Endodermal cell (in vitro differentiated cells): Measurements from ENCODE around the gene FBXL5. TPM values are rescaled to one million over a fixed set of nuclear protein-coding genes. Genes with fewer than 3 reads are reported as not detected.

Experiments
- DNase-seq: peaks from one replicate; pipeline ENCODE4 v3.0.0-alpha.2; 2017
- H3K27ac ChIP-seq: 2 replicates; pipeline ENCODE4 v1.5.1; 2013; ENCODE audit warnings: mild to moderate bottlenecking, low read depth, low read length, moderate library complexity
- H3K27me3 ChIP-seq: 2 replicates; pipeline ENCODE4 v1.6.1; 2013; ENCODE audit warnings: mild to moderate bottlenecking, low read length, moderate library complexity; ENCODE audit not compliant: insufficient read depth, control insufficient read depth, poor library complexity, severe bottlenecking
- H3K36me3 ChIP-seq: 2 replicates; pipeline ENCODE4 v1.7.0; 2013; ENCODE audit warnings: mild to moderate bottlenecking, low read length, moderate library complexity; ENCODE audit not compliant: control insufficient read depth, insufficient read depth
- H3K4me1 ChIP-seq: one replicate; pipeline ENCODE4 v1.7.0; 2013; ENCODE audit warnings: low read length; ENCODE audit not compliant: control insufficient read depth, insufficient read depth
- H3K4me3 ChIP-seq: 2 replicates; pipeline ENCODE4 v1.5.1; 2013; ENCODE audit warnings: mild to moderate bottlenecking, low read length, moderate library complexity
- H3K9ac ChIP-seq: 2 replicates; pipeline ENCODE4 v1.6.1; 2013; ENCODE audit warnings: mild to moderate bottlenecking, low read length, moderate library complexity; ENCODE audit not compliant: poor library complexity, severe bottlenecking; ENCODE audit errors: extremely low read depth
- H3K9me3 ChIP-seq: 2 replicates; pipeline ENCODE4 v1.6.1; 2013; ENCODE audit warnings: mild to moderate bottlenecking, low read length, moderate library complexity; ENCODE audit not compliant: control insufficient read depth
- H3K27ac Mint-ChIP-seq: 2 replicates; pipeline ENCODE4 v1.8.0; 2020; ENCODE audit warnings: mixed read lengths
- H3K27me3 Mint-ChIP-seq: 2 replicates; pipeline ENCODE4 v1.8.0; 2021; ENCODE audit warnings: mild to moderate bottlenecking, mixed read lengths; ENCODE audit not compliant: insufficient read depth
- H3K36me3 Mint-ChIP-seq: 2 replicates; pipeline ENCODE4 v1.8.0; 2020; ENCODE audit warnings: low read depth, mixed read lengths
- H3K4me1 Mint-ChIP-seq: 2 replicates; pipeline ENCODE4 v1.8.0; 2020; ENCODE audit warnings: mixed read lengths
- H3K4me3 Mint-ChIP-seq: 2 replicates; pipeline ENCODE4 v1.8.0; 2020; ENCODE audit warnings: mild to moderate bottlenecking, moderate library complexity, mixed read lengths
- H3K9me3 Mint-ChIP-seq: 2 replicates; pipeline ENCODE4 v1.8.0; 2020; ENCODE audit warnings: mild to moderate bottlenecking, mixed read lengths
- WGBS, 2 experiments: methylation state at CpG; one replicate each; pipeline versions ENCODE4 v1.1.5 to v1.1.7; 2013; ENCODE audit warnings: missing lambda C conversion rate in 2 of 2, mixed read lengths in 1 of 2; ENCODE audit not compliant: insufficient coverage in 1 of 2, insufficient read length in 1 of 2; 5-methylcytosine and 5-hydroxymethylcytosine counted together
- total RNA-seq, 2 donors: library from RNA; stranded (reverse); fragmentation: NEBNext Ultra II Directional in 1 of 2; extraction: Animal tissue kit (Norgen Biotek cat#: 25700) in 1 of 2; gene quantifications; 2 replicates in 1 of 2; 3 replicates in 1 of 2; pipeline ENCODE4 v1.2.1, GENCODE V29; 2021
- TF ChIP-seq, protein P1 (sequence below): fragments of 200-600 bp; sonication (generic); conservative IDR thresholded peaks from 2 replicates; pipeline ENCODE4 v1.5.0; 2021; ENCODE audit warnings: antibody characterized with exemption, mild to moderate bottlenecking

The FBXL5 gene
- total RNA-seq, 2 donors from 2014 or later, result 60.3 to 88.4 TPM

DNA sequence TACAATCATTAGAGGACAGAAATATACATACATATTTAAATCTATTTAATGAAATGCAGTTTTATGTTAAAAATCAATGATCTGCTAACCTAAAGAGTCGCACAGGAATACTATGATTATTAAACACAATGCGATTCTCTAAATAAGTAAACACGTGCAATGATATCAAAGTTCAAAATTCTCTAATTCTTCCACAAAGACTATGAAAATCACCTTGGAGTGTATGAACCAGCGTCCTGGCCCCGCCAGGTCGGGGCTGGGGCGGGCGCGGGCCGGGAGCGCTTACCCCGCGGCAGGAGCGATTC is 25.9 kb upstream of the FBXL5 start:
- Histone ChIP-seq H3K9me3 (no peaks in the 10 kb centered on the region), H3K27ac (peak overlapping the region; percentile 84), H3K27me3 (no peaks in the 10 kb centered on the region), H3K4me1 (peaks cover 6% of the 10 kb centered on the region), H3K9ac (peak overlapping the region; percentile 97), H3K36me3 (peaks cover 35% of the 10 kb centered on the region), H3K4me3 (peak overlapping the region; percentile 96)
- H3K36me3 Mint-ChIP-seq, result peaks cover 14% of the 10 kb centered on the region
- peaks cover 34% of the 10 kb centered on the region for H3K4me1 Mint-ChIP-seq
- peak overlapping the region; percentile 97 for H3K4me3 Mint-ChIP-seq
- TF ChIP-seq, protein P1, sequence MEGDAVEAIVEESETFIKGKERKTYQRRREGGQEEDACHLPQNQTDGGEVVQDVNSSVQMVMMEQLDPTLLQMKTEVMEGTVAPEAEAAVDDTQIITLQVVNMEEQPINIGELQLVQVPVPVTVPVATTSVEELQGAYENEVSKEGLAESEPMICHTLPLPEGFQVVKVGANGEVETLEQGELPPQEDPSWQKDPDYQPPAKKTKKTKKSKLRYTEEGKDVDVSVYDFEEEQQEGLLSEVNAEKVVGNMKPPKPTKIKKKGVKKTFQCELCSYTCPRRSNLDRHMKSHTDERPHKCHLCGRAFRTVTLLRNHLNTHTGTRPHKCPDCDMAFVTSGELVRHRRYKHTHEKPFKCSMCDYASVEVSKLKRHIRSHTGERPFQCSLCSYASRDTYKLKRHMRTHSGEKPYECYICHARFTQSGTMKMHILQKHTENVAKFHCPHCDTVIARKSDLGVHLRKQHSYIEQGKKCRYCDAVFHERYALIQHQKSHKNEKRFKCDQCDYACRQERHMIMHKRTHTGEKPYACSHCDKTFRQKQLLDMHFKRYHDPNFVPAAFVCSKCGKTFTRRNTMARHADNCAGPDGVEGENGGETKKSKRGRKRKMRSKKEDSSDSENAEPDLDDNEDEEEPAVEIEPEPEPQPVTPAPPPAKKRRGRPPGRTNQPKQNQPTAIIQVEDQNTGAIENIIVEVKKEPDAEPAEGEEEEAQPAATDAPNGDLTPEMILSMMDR, result no peak
- H3K9me3 Mint-ChIP-seq, result no peaks in the 10 kb centered on the region
- 0% methylated on average over 5 to 14 of the region's 14 CpGs for WGBS, 2 experiments
- peak overlapping the region; percentile 98 for H3K27ac Mint-ChIP-seq
- DNase-seq, result no peak
- H3K27me3 Mint-ChIP-seq, result no peaks in the 10 kb centered on the region

DNA sequence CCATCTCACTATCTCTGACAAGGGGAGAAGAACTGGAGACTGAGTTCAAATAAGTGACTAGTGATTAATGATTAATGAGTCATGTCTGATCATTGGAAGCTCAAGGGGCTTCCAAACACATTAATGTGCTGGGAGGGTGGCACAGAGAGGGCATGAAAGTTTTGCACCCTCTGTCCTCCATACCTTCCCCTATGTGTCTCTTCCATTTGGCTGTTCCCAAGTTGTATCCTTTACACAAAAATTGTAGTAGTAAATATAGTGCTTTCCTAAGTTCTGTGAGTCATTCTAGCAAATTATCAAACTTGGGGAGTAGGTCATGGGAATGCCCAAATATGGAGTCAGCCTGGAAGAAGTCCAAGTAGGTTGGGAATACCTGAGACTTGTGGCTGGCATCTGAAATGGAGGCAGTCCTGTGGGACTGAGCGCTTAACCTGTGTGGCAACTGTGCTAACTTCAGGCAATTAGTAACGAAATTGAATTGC is 22.4 kb upstream of the FBXL5 start:
- H3K27ac ChIP-seq, result no peak overlapping the region
- no peak overlapping the region for H3K4me3 Mint-ChIP-seq
- no peaks in the 10 kb centered on the region for H3K27me3 ChIP-seq
- H3K36me3 ChIP-seq, result peaks cover 16% of the 10 kb centered on the region
- H3K9ac ChIP-seq, result no peak overlapping the region
- no peaks in the 10 kb centered on the region for H3K9me3 Mint-ChIP-seq
- H3K36me3 Mint-ChIP-seq, result peaks cover 10% of the 10 kb centered on the region
- H3K27me3 Mint-ChIP-seq, result no peaks in the 10 kb centered on the region
- peak overlapping the region; percentile 55 for H3K4me3 ChIP-seq
- peaks cover 17% of the 10 kb centered on the region for H3K4me1 Mint-ChIP-seq
- TF ChIP-seq, protein P1, result no peak
- H3K9me3 ChIP-seq, result no peaks in the 10 kb centered on the region
- no peaks in the 10 kb centered on the region for H3K4me1 ChIP-seq
- peak overlapping the region; percentile 79 for H3K27ac Mint-ChIP-seq
- DNase-seq, result no peak
- 83% methylated on average over 2 of the region's 2 CpGs; no CpG with 5 or more reads in 1 of the 2 experiments for WGBS, 2 experiments

DNA sequence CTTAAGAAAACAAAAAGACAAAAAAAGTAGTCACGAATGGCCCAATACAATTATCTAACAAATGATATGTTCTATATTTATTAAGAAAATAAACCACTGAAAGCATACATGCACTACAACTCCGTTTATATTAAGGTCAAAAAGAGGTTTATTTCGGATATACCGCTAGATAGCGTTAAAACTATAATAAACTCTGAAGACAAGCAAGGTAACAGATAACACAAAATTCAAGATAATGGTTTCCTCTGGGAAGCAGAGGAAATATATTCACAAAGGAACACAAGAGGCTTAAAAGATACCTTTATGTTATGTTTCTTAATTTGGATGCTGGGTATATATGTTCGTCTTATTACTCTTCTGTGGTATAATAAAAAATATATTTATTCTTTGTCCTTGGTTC is 21.7 kb upstream of the FBXL5 start:
- peaks cover 10% of the 10 kb centered on the region for H3K36me3 Mint-ChIP-seq
- peak overlapping the region; percentile 55 for H3K4me3 ChIP-seq
- no peak overlapping the region for H3K27ac ChIP-seq
- H3K27me3 Mint-ChIP-seq, result no peaks in the 10 kb centered on the region
- H3K36me3 ChIP-seq, result peaks cover 19% of the 10 kb centered on the region
- no peak overlapping the region for H3K9ac ChIP-seq
- no peak overlapping the region for H3K27ac Mint-ChIP-seq
- WGBS, 2 experiments, result 78 to 100% methylated on average over 2 to 4 of the region's 6 CpGs
- no peak for DNase-seq
- no peaks in the 10 kb centered on the region for H3K9me3 ChIP-seq
- H3K27me3 ChIP-seq, result no peaks in the 10 kb centered on the region
- TF ChIP-seq, protein P1, result no peak
- H3K4me1 ChIP-seq, result no peaks in the 10 kb centered on the region
- H3K4me3 Mint-ChIP-seq, result no peak overlapping the region
- peaks cover 16% of the 10 kb centered on the region for H3K4me1 Mint-ChIP-seq
- no peaks in the 10 kb centered on the region for H3K9me3 Mint-ChIP-seq
